Skeletal muscle tissue (tissue), 4 donors: ENCODE measurements around the gene TRIM37. TPM values are rescaled to one million over a fixed set of nuclear protein-coding genes. Genes with fewer than 3 reads are reported as not detected.

ENCODE experiments used
- H3K27ac ChIP-seq: one replicate; pipeline ENCODE4 v1.7.0; 2013; ENCODE audit warnings: mild to moderate bottlenecking, low read depth, low read length, inconsistent platforms
- H3K27me3 ChIP-seq, 3 donors: one replicate each; pipeline ENCODE4 v1.7.0; 2013; ENCODE audit warnings: low read length in 3 of 3; ENCODE audit not compliant: control insufficient read depth in 3 of 3, insufficient read depth in 3 of 3
- H3K36me3 ChIP-seq, 3 donors: one replicate each; pipeline ENCODE4 v1.7.0; 2013; ENCODE audit warnings: low read length in 3 of 3; ENCODE audit not compliant: control insufficient read depth in 3 of 3, insufficient read depth in 3 of 3
- H3K4me1 ChIP-seq, 3 donors: one replicate each; pipeline ENCODE4 v1.7.0; 2013; ENCODE audit warnings: low read length in 3 of 3, mild to moderate bottlenecking in 3 of 3; ENCODE audit not compliant: control insufficient read depth in 3 of 3, insufficient read depth in 3 of 3
- H3K4me3 ChIP-seq, 3 donors: one replicate each; pipeline ENCODE4 v1.7.0; 2013; ENCODE audit warnings: low read length in 3 of 3
- H3K9ac ChIP-seq, 3 donors: one replicate each; pipeline ENCODE4 v1.7.0; 2013; ENCODE audit warnings: low read length in 3 of 3, mild to moderate bottlenecking in 3 of 3, moderate library complexity in 2 of 3, low read depth in 1 of 3
- H3K9me3 ChIP-seq, 3 donors: one replicate each; pipeline ENCODE4 v1.7.0; 2013; ENCODE audit warnings: low read length in 3 of 3; ENCODE audit not compliant: control insufficient read depth in 3 of 3
- total RNA-seq: library from RNA; depleted of rRNA; stranded (reverse); fragments of >200 nt; gene quantifications from one replicate; pipeline ENCODE4 v1.2.3, GENCODE V29; 2014
- donor health status: Osteomylitis.

TRIM37 gene
- total RNA-seq, 1 donor from 2014 or later: 22.4 TPM

DNA sequence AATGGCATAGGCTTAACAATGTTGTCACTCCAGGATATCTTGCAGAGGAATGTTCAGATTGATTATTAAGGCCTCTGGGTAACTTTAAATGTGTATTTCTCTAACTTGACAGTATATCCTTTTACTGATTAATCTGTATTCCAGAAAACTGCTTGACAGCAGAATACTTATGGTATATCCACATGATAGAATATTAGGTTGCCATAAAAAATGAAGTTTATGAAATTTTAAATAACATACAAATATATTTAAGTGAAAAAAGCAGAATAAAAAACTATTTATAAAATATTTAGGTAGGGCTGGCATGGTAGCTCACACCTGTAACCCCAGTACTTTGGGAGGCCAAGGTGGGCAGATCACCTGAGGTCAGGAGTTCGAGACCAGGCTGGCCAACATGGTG lies 106.7 kb downstream of the TRIM37 start:
- H3K4me1 ChIP-seq: peaks cover 0 to 3% (median 0%) of the 10 kb centered on the region in 3 donors
- H3K9me3 ChIP-seq: no peaks in the 10 kb centered on the region
- no peaks in the 10 kb centered on the region for H3K27me3 ChIP-seq
- H3K27ac ChIP-seq: no peak overlapping the region
- no peak overlapping the region for H3K9ac ChIP-seq
- no peak overlapping the region for H3K4me3 ChIP-seq
- H3K36me3 ChIP-seq: peaks cover 0 to 13% (median 8%) of the 10 kb centered on the region in 3 donors

DNA sequence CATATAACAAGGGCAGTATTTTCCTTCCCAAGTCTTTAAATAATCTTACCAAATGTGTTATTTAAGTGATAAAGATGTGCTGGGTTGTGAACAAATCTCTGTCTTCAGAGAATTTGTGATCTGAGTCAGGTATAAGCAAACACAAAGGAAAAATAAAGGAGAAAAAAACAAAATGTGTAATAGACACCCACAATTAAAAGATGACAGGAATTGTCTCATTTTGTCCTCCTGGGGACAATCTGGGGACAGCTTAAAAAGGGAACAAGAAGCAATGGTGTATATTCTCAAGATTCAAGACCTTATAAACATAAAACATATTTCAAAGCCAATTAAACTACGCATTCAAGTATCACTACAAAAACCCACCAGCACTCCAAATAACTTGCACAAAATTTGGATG lies 107.2 kb downstream of the TRIM37 start:
- peaks cover 0 to 3% (median 0%) of the 10 kb centered on the region in 3 donors for H3K4me1 ChIP-seq
- peaks cover 0 to 13% (median 8%) of the 10 kb centered on the region in 3 donors for H3K36me3 ChIP-seq
- no peak overlapping the region for H3K27ac ChIP-seq
- no peak overlapping the region for H3K4me3 ChIP-seq
- no peaks in the 10 kb centered on the region for H3K9me3 ChIP-seq
- H3K9ac ChIP-seq: no peak overlapping the region
- H3K27me3 ChIP-seq: no peaks in the 10 kb centered on the region

DNA sequence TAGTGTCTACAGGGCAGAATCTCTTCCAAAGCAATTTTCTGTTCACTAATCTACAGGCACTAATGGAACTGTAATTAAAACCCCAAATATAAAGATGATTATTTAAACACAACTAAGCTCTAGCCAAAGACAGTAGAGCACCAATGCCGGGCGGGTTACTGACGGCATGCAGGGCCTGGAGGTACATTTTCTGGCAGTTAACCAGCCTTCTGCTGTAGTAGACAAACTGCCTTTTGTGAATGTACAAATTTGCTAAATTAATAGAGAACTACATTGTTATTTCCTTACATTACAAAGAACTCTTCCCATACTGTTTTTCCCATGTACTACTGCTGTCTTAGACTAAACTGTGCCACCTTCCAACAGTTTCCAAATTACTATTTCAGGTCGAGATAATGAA lies 107.8 kb downstream of the TRIM37 start:
- no peak overlapping the region for H3K9ac ChIP-seq
- H3K27ac ChIP-seq: no peak overlapping the region
- peaks cover 0 to 3% (median 0%) of the 10 kb centered on the region in 3 donors for H3K4me1 ChIP-seq
- H3K27me3 ChIP-seq: no peaks in the 10 kb centered on the region
- no peaks in the 10 kb centered on the region for H3K9me3 ChIP-seq
- H3K36me3 ChIP-seq: peaks cover 0 to 13% (median 8%) of the 10 kb centered on the region in 3 donors
- H3K4me3 ChIP-seq: no peak overlapping the region

DNA sequence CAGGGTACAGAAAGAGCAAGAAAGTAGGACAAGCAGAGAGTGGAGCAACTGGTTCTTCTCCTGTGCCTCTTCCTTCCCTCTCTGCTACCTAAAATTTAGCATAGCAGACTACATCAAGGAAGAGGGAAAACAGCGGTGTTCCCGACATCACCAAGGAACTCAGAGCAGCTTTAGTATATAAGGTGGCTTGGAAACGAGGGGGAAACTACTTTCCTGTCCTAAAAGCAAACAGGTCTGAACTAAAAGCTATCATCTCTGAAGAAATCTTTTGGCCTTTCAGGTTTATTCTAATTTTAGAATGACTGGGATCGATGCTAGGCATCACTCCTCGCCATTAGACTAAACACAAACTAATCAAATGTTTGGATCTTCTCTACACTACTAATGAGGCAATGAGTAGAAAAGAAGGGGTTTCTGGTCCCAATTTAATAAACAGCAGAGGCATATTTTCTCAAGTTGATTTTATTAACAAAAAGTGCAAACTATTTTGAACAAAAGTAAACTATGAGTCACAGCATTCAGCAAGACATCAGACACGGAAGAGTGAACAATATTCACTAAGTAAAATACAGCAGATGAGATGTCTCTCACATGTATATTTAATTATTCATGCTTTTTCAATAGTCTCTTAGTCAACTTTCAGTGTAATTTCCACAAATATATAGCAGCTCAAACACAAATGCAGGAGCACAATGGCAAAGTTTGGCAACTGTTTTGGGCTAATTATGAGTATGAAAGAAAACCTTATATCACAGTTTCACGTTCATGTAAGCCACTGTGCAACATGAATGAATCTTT lies 108.7 kb downstream of the TRIM37 start:
- H3K4me3 ChIP-seq: no peak overlapping the region
- H3K4me1 ChIP-seq: peaks cover 0 to 3% (median 0%) of the 10 kb centered on the region in 3 donors
- H3K27ac ChIP-seq: no peak overlapping the region
- no peak overlapping the region for H3K9ac ChIP-seq
- no peaks in the 10 kb centered on the region for H3K27me3 ChIP-seq
- peaks cover 0 to 13% (median 8%) of the 10 kb centered on the region in 3 donors for H3K36me3 ChIP-seq
- no peaks in the 10 kb centered on the region for H3K9me3 ChIP-seq

DNA sequence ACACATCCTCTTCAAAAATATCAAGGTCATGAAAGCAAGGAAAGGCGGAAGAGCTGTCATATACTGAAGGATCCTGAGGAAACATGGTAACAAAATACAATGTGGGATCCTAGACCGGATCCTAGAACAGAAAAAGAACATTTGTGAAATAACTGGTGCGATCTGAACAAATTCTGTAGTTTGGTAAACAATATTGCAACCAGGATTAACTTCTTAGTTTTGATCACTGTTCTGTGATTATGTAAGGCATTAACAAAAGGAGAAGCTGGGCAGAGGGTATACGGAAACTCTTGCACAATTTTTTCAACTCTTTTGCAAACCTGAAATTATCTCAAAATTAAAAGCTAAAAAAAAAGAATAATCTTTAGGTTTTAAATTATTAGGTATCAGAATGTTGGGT lies 109.7 kb downstream of the TRIM37 start:
- Histone ChIP-seq H3K27me3 (no peaks in the 10 kb centered on the region), H3K4me1 (peaks cover 0 to 3% (median 0%) of the 10 kb centered on the region in 3 donors), H3K36me3 (peaks cover 0 to 13% (median 8%) of the 10 kb centered on the region in 3 donors), H3K27ac (no peak overlapping the region), H3K4me3 (no peak overlapping the region), H3K9ac (no peak overlapping the region), H3K9me3 (no peaks in the 10 kb centered on the region)

DNA sequence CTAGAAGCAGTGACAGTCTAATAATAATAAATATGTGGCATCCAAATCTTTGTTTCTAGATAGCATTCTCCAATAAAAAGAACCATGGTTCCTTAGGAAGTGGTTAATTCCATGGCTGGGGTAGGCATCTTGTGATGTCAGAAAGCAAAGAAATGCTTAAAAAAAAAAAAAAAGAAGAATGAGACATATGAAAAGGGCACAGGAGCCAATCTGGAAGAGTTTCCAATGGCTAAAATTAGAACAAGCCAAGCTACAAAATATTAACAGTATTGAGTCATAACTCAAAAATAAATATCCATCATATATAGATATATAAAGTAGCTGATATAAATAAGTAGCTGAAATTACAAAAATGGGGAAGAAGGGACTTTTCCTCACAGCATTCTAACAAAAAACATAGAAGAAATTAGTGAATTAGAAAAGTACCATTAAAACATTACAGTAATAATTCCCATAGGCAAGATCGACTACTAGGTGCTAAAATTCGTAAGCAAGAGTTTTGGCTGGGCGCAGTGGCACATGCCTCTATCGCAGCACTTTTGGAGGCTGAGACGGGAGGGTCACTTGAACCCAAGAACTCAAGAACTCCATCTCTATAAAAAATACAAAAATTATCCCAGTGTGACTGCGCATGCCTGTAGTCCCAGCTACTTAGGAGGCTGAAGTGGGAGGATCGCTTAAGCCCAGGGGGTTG lies 111.3 kb downstream of the TRIM37 start:
- Histone ChIP-seq H3K4me3 (no peak overlapping the region), H3K4me1 (peaks cover 0 to 3% (median 0%) of the 10 kb centered on the region in 3 donors), H3K27me3 (no peaks in the 10 kb centered on the region), H3K27ac (no peak overlapping the region), H3K9ac (no peak overlapping the region), H3K9me3 (no peaks in the 10 kb centered on the region), H3K36me3 (peaks cover 0 to 10% (median 8%) of the 10 kb centered on the region in 3 donors)

DNA sequence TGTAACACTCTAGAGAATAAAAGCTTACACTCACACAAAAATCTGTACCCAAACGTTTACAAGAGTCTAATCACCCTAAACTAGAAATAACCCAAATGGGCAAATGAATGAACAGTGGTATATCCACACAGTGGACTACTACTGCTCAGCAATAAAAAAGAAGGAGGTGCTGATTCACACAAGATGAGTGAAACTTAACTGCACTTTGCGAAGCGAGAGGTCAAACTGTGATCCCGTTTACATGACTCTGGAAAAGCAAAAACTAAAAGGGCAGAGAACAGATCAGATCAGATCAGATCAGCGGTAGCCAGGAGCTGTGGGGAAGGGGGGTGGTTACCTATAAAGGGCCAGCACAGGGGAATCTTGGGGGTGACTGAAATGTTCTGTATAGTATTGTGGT lies 113.4 kb downstream of the TRIM37 start:
- Histone ChIP-seq H3K4me1 (peaks cover 0 to 3% (median 0%) of the 10 kb centered on the region in 3 donors), H3K36me3 (no peaks in the 10 kb centered on the region), H3K9me3 (no peaks in the 10 kb centered on the region), H3K27ac (no peak overlapping the region), H3K4me3 (no peak overlapping the region), H3K27me3 (no peaks in the 10 kb centered on the region), H3K9ac (no peak overlapping the region)

DNA sequence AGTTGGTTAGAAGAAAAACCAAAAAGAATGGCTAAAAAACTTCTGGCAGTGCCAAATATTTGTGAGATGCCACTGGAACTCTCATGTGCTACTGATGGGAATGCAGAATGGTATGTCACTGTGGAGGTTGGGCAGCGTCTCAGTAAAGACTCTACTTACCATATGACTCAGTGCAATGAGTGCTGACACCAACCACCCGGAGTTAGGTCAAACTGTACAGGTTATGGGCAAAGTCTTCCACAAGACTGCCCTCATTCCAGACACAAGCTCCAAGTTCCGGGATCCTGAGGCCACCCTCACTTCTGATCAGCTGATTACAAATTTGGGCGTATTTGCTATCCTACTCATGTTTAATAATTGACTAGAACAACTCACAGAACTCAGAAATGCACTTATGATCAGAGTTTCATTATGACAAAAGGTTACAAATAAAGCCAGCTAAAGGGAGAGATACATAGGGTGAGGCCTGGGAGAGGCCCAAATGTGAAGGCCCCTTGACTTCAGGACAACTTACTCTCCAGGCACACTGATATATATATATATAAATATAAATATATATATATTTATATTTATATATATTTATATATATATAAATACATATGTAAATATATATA lies 114.9 kb downstream of the TRIM37 start:
- H3K9ac ChIP-seq: no peak overlapping the region
- peaks cover 0 to 3% (median 0%) of the 10 kb centered on the region in 3 donors for H3K4me1 ChIP-seq
- H3K27ac ChIP-seq: no peak overlapping the region
- no peaks in the 10 kb centered on the region for H3K36me3 ChIP-seq
- no peak overlapping the region for H3K4me3 ChIP-seq
- no peaks in the 10 kb centered on the region for H3K9me3 ChIP-seq
- H3K27me3 ChIP-seq: no peaks in the 10 kb centered on the region

DNA sequence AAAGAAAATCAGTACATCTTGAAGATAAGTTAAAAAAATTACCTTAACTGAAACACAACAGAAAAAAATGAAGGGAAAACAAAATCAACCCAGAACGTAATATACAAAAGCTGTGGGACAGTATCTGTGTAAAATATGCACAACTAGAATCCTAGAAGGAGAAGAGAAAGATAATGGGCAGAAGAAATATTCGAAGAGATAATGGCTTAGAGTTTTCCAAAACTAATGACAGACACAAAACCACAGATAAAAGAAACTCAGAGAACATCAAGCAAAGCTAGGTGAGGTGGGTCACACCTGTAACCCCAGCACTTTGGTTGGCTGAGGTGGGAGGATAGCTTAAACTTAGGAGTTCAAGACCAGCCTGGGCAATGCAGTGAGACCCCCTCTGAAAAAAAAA lies 117.1 kb downstream of the TRIM37 start:
- Histone ChIP-seq H3K9me3 (no peaks in the 10 kb centered on the region), H3K27ac (no peak overlapping the region), H3K27me3 (no peaks in the 10 kb centered on the region), H3K4me3 (no peak overlapping the region), H3K9ac (no peak overlapping the region), H3K36me3 (no peaks in the 10 kb centered on the region), H3K4me1 (no peaks in the 10 kb centered on the region)

DNA sequence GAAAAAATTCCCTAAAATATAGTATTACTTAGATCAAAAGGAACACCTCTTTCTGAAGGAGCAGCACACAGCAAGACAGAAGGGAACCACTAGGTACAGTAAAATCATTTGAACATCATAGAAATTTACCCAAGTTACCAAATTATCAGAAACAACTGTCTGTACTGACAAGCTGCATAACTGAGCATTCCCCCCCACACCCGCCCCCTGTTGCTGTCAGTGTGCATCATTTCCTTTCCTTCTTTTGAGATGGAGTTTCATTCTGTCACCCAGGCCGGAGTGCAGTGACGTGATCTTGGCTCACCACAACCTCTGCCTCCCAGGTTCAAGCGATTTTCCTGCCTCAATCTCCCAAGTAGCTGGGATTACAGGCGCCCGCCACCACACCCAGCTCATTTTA lies 120.7 kb downstream of the TRIM37 start:
- H3K9me3 ChIP-seq: no peaks in the 10 kb centered on the region

More for the DNA sequence above, 120.7 kb downstream of the TRIM37 start:
- no peak overlapping the region for H3K9ac ChIP-seq
- no peaks in the 10 kb centered on the region for H3K36me3 ChIP-seq
- H3K4me1 ChIP-seq: no peaks in the 10 kb centered on the region
- H3K27ac ChIP-seq: no peak overlapping the region
- H3K27me3 ChIP-seq: no peaks in the 10 kb centered on the region
- no peak overlapping the region for H3K4me3 ChIP-seq
